Choroid plexus epithelial cell (primary cell): ENCODE results near the gene SLC15A4.

ENCODE experiments used
- DNase-seq: peaks from one replicate; pipeline ENCODE4 v3.0.0-alpha.2; 2010; ENCODE audit warnings: low read depth
- H3K4me3 ChIP-seq: 2 replicates; pipeline ENCODE4 v1.5.1; 2011; ENCODE audit warnings: low read depth, mild to moderate bottlenecking, control low read depth, low read length, moderate library complexity
- CTCF ChIP-seq: conservative IDR thresholded peaks from 2 replicates; pipeline ENCODE4 v1.5.1; 2011; ENCODE audit warnings: low read depth, mild to moderate bottlenecking, control low read depth, inconsistent platforms, low read length, moderate library complexity

The SLC15A4 gene

GRCh38 chr12:128823916-128824839 lies at the start of gene SLC15A4:
SLC15A4 (minus strand) TSS chr12:128823958; CDS start chr12:128823943, 15 bp downstream.
- peak within 1 kb of the TSS; percentile 95 for H3K4me3 ChIP-seq
- peak; percentile 53 for TF ChIP-seq CTCF
- DNase-seq = peak; percentile 93

GRCh38 chr12:128872303-128872702 lies 48.5 kb upstream of the SLC15A4 start:
- no peak for DNase-seq
- TF ChIP-seq CTCF = no peak

GRCh38 chr12:128871516-128871892 lies 47.7 kb upstream of the SLC15A4 start:
- TF ChIP-seq CTCF = no peak
- DNase-seq = no peak
- H3K4me3 ChIP-seq = no peak overlapping the region

More at GRCh38 chr12:128872303-128872702, 48.5 kb upstream of the SLC15A4 start:
- H3K4me3 ChIP-seq = no peak overlapping the region

GRCh38 chr12:128867466-128867865 lies 43.7 kb upstream of the SLC15A4 start:
- DNase-seq = no peak
- no peak overlapping the region for H3K4me3 ChIP-seq
- no peak for TF ChIP-seq CTCF

GRCh38 chr12:128864516-128865186 lies 40.9 kb upstream of the SLC15A4 start:
- no peak for TF ChIP-seq CTCF
- no peak for DNase-seq
- H3K4me3 ChIP-seq = no peak overlapping the region

- no peak overlapping the region for H3K4me3 ChIP-seq
- no peak for TF ChIP-seq CTCF
- DNase-seq = no peak
Observed at GRCh38 chr12:128863957-128864356, 40.2 kb upstream of the SLC15A4 start.
